WTC11 (cell line): Measurements from ENCODE around the gene CNIH3.

ENCODE experiments used
- CREB1 ChIP-seq: sonication (generic); formaldehyde crosslinking; IDR thresholded peaks from 2 replicates; pipeline ENCODE4 v1.8.0; 2023; ENCODE audit warnings: mild to moderate bottlenecking, missing genetic modification reagents
- ESRRA ChIP-seq: sonication (generic); formaldehyde crosslinking; IDR thresholded peaks from 2 replicates; pipeline ENCODE4 v1.8.1; 2022; ENCODE audit warnings: mild to moderate bottlenecking, missing genetic modification reagents, borderline replicate concordance
- FOXJ3 ChIP-seq: sonication (generic); formaldehyde crosslinking; IDR thresholded peaks from 2 replicates; pipeline ENCODE4 v1.9.0; 2021; ENCODE audit warnings: missing genetic modification reagents, mild to moderate bottlenecking, borderline replicate concordance
- SMAD3 ChIP-seq: sonication (generic); formaldehyde crosslinking; IDR thresholded peaks from 2 replicates; pipeline ENCODE4 v1.8.0; 2022; ENCODE audit warnings: missing genetic modification reagents, mild to moderate bottlenecking, borderline replicate concordance
- SMAD4 ChIP-seq: sonication (generic); formaldehyde crosslinking; IDR thresholded peaks from 2 replicates; pipeline ENCODE4 v1.8.0; 2022; ENCODE audit warnings: mild to moderate bottlenecking, missing genetic modification reagents
- TP53 ChIP-seq: sonication (generic); formaldehyde crosslinking; IDR thresholded peaks from 2 replicates; pipeline ENCODE4 v1.8.1; 2023; ENCODE audit warnings: mild to moderate bottlenecking, missing genetic modification reagents
- ZNF423 ChIP-seq: fragments of 250-450 bp; sonication (Bioruptor Pico); IDR thresholded peaks from 2 replicates; pipeline ENCODE4 v2.1.2; 2022; ENCODE audit warnings: mild to moderate bottlenecking, moderate library complexity
- TF ChIP-seq, protein P1 (sequence below): sonication (generic); formaldehyde crosslinking; IDR thresholded peaks from 2 replicates; pipeline ENCODE4 v1.8.1; 2023; ENCODE audit warnings: mild to moderate bottlenecking, moderate library complexity, missing genetic modification reagents
- TF ChIP-seq, protein P2 (sequence below): fragments of 200-600 bp; IDR thresholded peaks from 2 replicates; pipeline ENCODE4 v1.8.0; 2022; ENCODE audit warnings: antibody characterized with exemption
- TF ChIP-seq, protein P3 (sequence below): sonication (generic); formaldehyde crosslinking; IDR thresholded peaks from 2 replicates; pipeline ENCODE4 v1.8.1; 2023; ENCODE audit warnings: mild to moderate bottlenecking, missing genetic modification reagents, borderline replicate concordance
- TF ChIP-seq, protein P4 (sequence below): sonication (generic); formaldehyde crosslinking; IDR thresholded peaks from 2 replicates; pipeline ENCODE4 v1.8.1; 2022; ENCODE audit warnings: low read depth, mild to moderate bottlenecking, moderate library complexity, missing genetic modification reagents, borderline replicate concordance

DNA sequence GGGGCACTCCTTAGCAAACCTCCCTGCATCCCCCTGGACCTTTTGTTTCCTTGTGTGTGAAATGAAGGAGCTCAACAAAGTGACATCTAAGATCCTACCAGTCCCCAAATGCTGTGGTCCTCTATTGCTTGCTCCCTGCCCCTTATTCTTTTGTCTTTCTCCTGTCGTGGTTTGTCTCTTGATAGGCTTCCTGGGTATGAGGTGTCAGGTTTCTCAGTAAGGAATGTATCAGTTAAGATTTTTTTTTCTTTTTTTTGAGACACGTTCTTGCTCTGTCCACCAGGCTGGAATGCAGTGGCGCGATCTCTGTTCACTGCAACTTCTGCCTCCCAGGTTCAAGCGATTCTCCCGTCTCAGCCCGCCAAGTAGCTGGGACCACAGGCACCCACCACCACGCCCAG lies 16.8 kb downstream of the CNIH3 start:
- TF ChIP-seq SMAD4: no peak
- TF ChIP-seq, protein P1, sequence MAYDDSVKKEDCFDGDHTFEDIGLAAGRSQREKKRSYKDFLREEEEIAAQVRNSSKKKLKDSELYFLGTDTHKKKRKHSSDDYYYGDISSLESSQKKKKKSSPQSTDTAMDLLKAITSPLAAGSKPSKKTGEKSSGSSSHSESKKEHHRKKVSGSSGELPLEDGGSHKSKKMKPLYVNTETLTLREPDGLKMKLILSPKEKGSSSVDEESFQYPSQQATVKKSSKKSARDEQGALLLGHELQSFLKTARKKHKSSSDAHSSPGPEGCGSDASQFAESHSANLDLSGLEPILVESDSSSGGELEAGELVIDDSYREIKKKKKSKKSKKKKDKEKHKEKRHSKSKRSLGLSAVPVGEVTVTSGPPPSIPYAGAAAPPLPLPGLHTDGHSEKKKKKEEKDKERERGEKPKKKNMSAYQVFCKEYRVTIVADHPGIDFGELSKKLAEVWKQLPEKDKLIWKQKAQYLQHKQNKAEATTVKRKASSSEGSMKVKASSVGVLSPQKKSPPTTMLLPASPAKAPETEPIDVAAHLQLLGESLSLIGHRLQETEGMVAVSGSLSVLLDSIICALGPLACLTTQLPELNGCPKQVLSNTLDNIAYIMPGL (CRISPR knock-in tag): no peak
- TF ChIP-seq ESRRA: no peak
- TF ChIP-seq, protein P2, sequence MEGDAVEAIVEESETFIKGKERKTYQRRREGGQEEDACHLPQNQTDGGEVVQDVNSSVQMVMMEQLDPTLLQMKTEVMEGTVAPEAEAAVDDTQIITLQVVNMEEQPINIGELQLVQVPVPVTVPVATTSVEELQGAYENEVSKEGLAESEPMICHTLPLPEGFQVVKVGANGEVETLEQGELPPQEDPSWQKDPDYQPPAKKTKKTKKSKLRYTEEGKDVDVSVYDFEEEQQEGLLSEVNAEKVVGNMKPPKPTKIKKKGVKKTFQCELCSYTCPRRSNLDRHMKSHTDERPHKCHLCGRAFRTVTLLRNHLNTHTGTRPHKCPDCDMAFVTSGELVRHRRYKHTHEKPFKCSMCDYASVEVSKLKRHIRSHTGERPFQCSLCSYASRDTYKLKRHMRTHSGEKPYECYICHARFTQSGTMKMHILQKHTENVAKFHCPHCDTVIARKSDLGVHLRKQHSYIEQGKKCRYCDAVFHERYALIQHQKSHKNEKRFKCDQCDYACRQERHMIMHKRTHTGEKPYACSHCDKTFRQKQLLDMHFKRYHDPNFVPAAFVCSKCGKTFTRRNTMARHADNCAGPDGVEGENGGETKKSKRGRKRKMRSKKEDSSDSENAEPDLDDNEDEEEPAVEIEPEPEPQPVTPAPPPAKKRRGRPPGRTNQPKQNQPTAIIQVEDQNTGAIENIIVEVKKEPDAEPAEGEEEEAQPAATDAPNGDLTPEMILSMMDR: no peak
- no peak for TF ChIP-seq TP53 (CRISPR knock-in tag)
- TF ChIP-seq, protein P3, sequence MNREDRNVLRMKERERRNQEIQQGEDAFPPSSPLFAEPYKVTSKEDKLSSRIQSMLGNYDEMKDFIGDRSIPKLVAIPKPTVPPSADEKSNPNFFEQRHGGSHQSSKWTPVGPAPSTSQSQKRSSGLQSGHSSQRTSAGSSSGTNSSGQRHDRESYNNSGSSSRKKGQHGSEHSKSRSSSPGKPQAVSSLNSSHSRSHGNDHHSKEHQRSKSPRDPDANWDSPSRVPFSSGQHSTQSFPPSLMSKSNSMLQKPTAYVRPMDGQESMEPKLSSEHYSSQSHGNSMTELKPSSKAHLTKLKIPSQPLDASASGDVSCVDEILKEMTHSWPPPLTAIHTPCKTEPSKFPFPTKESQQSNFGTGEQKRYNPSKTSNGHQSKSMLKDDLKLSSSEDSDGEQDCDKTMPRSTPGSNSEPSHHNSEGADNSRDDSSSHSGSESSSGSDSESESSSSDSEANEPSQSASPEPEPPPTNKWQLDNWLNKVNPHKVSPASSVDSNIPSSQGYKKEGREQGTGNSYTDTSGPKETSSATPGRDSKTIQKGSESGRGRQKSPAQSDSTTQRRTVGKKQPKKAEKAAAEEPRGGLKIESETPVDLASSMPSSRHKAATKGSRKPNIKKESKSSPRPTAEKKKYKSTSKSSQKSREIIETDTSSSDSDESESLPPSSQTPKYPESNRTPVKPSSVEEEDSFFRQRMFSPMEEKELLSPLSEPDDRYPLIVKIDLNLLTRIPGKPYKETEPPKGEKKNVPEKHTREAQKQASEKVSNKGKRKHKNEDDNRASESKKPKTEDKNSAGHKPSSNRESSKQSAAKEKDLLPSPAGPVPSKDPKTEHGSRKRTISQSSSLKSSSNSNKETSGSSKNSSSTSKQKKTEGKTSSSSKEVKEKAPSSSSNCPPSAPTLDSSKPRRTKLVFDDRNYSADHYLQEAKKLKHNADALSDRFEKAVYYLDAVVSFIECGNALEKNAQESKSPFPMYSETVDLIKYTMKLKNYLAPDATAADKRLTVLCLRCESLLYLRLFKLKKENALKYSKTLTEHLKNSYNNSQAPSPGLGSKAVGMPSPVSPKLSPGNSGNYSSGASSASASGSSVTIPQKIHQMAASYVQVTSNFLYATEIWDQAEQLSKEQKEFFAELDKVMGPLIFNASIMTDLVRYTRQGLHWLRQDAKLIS (CRISPR knock-in tag): no peak
- no peak for TF ChIP-seq ZNF423 (CRISPR knock-in tag)
- TF ChIP-seq, protein P4, sequence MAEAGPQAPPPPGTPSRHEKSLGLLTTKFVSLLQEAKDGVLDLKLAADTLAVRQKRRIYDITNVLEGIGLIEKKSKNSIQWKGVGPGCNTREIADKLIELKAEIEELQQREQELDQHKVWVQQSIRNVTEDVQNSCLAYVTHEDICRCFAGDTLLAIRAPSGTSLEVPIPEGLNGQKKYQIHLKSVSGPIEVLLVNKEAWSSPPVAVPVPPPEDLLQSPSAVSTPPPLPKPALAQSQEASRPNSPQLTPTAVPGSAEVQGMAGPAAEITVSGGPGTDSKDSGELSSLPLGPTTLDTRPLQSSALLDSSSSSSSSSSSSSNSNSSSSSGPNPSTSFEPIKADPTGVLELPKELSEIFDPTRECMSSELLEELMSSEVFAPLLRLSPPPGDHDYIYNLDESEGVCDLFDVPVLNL: no peak
- no peak for TF ChIP-seq FOXJ3
- TF ChIP-seq CREB1: no peak
- TF ChIP-seq SMAD3: no peak
